IMR-90 (cell line): ENCODE data around the gene CIAO3. TPM values are rescaled to one million over a fixed set of nuclear protein-coding genes. Genes with fewer than 3 reads are reported as not detected.

Source experiments
- ATAC-seq: fragments of 200-7000 bp; cut with Tn5 transposase; 2 replicates; pipeline ENCODE4 v1.9.1; 2020; ENCODE audit warnings: low read depth, mild to moderate bottlenecking, moderate library complexity
- BruUV-seq: library from RNA; stranded (reverse); fragments of 400-500 nt; replicated peaks from 2 replicates; lab custom pipeline; 2021; lab: Mats Ljungman, UMichigan
- CTCF ChIA-PET: fragments of 300-600 bp; formaldehyde crosslinking; extraction: SDS; loops from one replicate; lab custom pipeline; 2021; ENCODE audit warnings: antibody characterized with exemption; lab: Yijun Ruan, JAX
- POLR2A ChIA-PET: fragments of 300-600 bp; sonication (Branson Sonifier 250); formaldehyde crosslinking; loops from one replicate; lab custom pipeline; 2022; ENCODE audit warnings: antibody characterized with exemption; ENCODE audit not compliant: unreplicated experiment; lab: Charles Lee
- DNase-seq: peaks from one replicate; pipeline ENCODE4 v3.0.0; 2013
- H2AFZ ChIP-seq: replicated peaks from 2 replicates; pipeline ENCODE3; 2013; ENCODE audit warnings: low read length, mild to moderate bottlenecking; ENCODE audit not compliant: poor library complexity
- H2AK5ac ChIP-seq: 2 replicates; pipeline ENCODE4 v1.6.1; 2013; ENCODE audit warnings: low read depth, low read length, inconsistent platforms
- H2AK9ac ChIP-seq: replicated peaks from 2 replicates; pipeline ENCODE3; 2013; ENCODE audit warnings: mild to moderate bottlenecking, low read depth, low read length, moderate library complexity; ENCODE audit not compliant: poor library complexity
- H2BK120ac ChIP-seq: 2 replicates; pipeline ENCODE4 v1.6.1; 2013; ENCODE audit warnings: low read depth, low read length, inconsistent platforms
- H2BK15ac ChIP-seq: 3 replicates; pipeline ENCODE4 v1.6.1; 2013; ENCODE audit warnings: low read depth, low read length, inconsistent platforms
- H2BK20ac ChIP-seq: 2 replicates; pipeline ENCODE4 v1.6.1; 2013; ENCODE audit warnings: low read depth, mild to moderate bottlenecking, inconsistent platforms, low read length, moderate library complexity
- H2BK5ac ChIP-seq: 2 replicates; pipeline ENCODE4 v1.6.1; 2013; ENCODE audit warnings: mild to moderate bottlenecking, low read depth, low read length, inconsistent platforms; ENCODE audit not compliant: poor library complexity, severe bottlenecking
- H3K14ac ChIP-seq: replicated peaks from 2 replicates; pipeline ENCODE4 v1.6.1; 2013; ENCODE audit warnings: low read depth, low read length, inconsistent platforms
- H3K18ac ChIP-seq: 2 replicates; pipeline ENCODE4 v1.6.1; 2013; ENCODE audit warnings: low read depth, low read length, control low read depth
- H3K23ac ChIP-seq: 2 replicates; pipeline ENCODE4 v1.6.1; 2013; ENCODE audit warnings: low read depth, low read length, inconsistent platforms
- H3K27ac ChIP-seq: 2 replicates; pipeline ENCODE4 v1.5.1; 2013; ENCODE audit warnings: mild to moderate bottlenecking, control low read depth, low read length; ENCODE audit not compliant: insufficient read depth
- H3K27me3 ChIP-seq: 2 replicates; pipeline ENCODE4 v1.6.1; 2013; ENCODE audit warnings: low read length; ENCODE audit not compliant: control insufficient read depth, insufficient read depth
- H3K36me3 ChIP-seq: 2 replicates; pipeline ENCODE4 v1.6.1; 2013; ENCODE audit warnings: low read length, mixed read lengths; ENCODE audit not compliant: control insufficient read depth, insufficient read depth
- H3K4ac ChIP-seq: 2 replicates; pipeline ENCODE4 v1.6.1; 2013; ENCODE audit warnings: low read depth, low read length, inconsistent platforms
- H3K4me1 ChIP-seq: 2 replicates; pipeline ENCODE4 v1.6.1; 2013; ENCODE audit warnings: low read length, mixed read lengths; ENCODE audit not compliant: control insufficient read depth, insufficient read depth
- H3K4me2 ChIP-seq: 2 replicates; pipeline ENCODE4 v1.6.1; 2013; ENCODE audit warnings: low read depth, mild to moderate bottlenecking, control low read depth, low read length, moderate library complexity
- H3K4me3 ChIP-seq: 2 replicates; pipeline ENCODE4 v1.5.1; 2013; ENCODE audit warnings: low read depth, mild to moderate bottlenecking, control low read depth, low read length, moderate library complexity; ENCODE audit not compliant: insufficient read depth
- H3K56ac ChIP-seq: 2 replicates; pipeline ENCODE4 v1.6.1; 2013; ENCODE audit warnings: low read length, inconsistent platforms; ENCODE audit not compliant: insufficient read depth; ENCODE audit errors: extremely low read depth
- H3K79me1 ChIP-seq, 2 experiments: 2 replicates each; pipeline ENCODE4 v1.6.1; 2013; ENCODE audit warnings: low read length in 2 of 2, inconsistent platforms in 1 of 2, low read depth in 1 of 2
- H3K9ac ChIP-seq: 2 replicates; pipeline ENCODE4 v1.6.1; 2013; ENCODE audit warnings: low read depth, low read length, control low read depth
- H3K9me1 ChIP-seq: 2 replicates; pipeline ENCODE4 v1.6.1; 2013; ENCODE audit warnings: low read length, inconsistent platforms; ENCODE audit not compliant: insufficient read depth
- H3K9me3 ChIP-seq: 2 replicates; pipeline ENCODE4 v1.6.1; 2013; ENCODE audit warnings: low read length; ENCODE audit not compliant: control insufficient read depth, insufficient read depth
- H4K20me1 ChIP-seq: 2 replicates; pipeline ENCODE4 v1.6.1; 2013; ENCODE audit warnings: low read length, inconsistent platforms; ENCODE audit not compliant: insufficient read depth
- H4K5ac ChIP-seq: 2 replicates; pipeline ENCODE4 v1.6.1; 2013; ENCODE audit warnings: mild to moderate bottlenecking, low read depth, low read length, control low read depth
- H4K8ac ChIP-seq, 2 experiments: 2 replicates each; pipeline ENCODE4 v1.6.1; 2013; ENCODE audit warnings: low read depth in 2 of 2, low read length in 2 of 2, control low read depth in 1 of 2, inconsistent platforms in 1 of 2
- H4K91ac ChIP-seq: 2 replicates; pipeline ENCODE4 v1.6.1; 2013; ENCODE audit warnings: low read depth, low read length, inconsistent platforms; ENCODE audit not compliant: insufficient read depth
- CTCF ChIP-seq: conservative IDR thresholded peaks from 2 replicates; pipeline ENCODE4 v1.5.1; 2012; ENCODE audit warnings: mild to moderate bottlenecking, low read depth, low read length, improper control_type of control experiment
- FOS ChIP-seq: fragments of 150-350 bp; IDR thresholded peaks from 2 replicates; pipeline ENCODE4 v1.6.1; 2016; ENCODE audit warnings: low read depth, low read length
- MAFK ChIP-seq: IDR thresholded peaks from 2 replicates; pipeline ENCODE4 v1.6.1; 2012; ENCODE audit warnings: low read depth, low read length, improper control_type of control experiment
- MAZ ChIP-seq: IDR thresholded peaks from 2 replicates; pipeline ENCODE4 v1.6.1; 2012; ENCODE audit warnings: low read depth, mild to moderate bottlenecking, low read length, improper control_type of control experiment, moderate library complexity, borderline replicate concordance
- RAD21 ChIP-seq: IDR thresholded peaks from 2 replicates; pipeline ENCODE4 v1.6.1; 2012; ENCODE audit warnings: low read length, improper control_type of control experiment
- RCOR1 ChIP-seq: IDR thresholded peaks from 2 replicates; pipeline ENCODE4 v1.6.1; 2012; ENCODE audit warnings: mild to moderate bottlenecking, low read length, improper control_type of control experiment; ENCODE audit not compliant: insufficient replicate concordance
- SMC3 ChIP-seq: fragments of 150-350 bp; IDR thresholded peaks from 2 replicates; pipeline ENCODE4 v1.6.1; 2016; ENCODE audit warnings: low read depth, mild to moderate bottlenecking, antibody characterized with exemption, low read length, moderate library complexity
- WGBS, 2 experiments: methylation state at CpG; one replicate each; pipeline versions ENCODE4 v1.1.5 to v1.1.7; 2013; ENCODE audit warnings: missing lambda C conversion rate in 2 of 2; ENCODE audit not compliant: insufficient read length in 1 of 2; ENCODE audit errors: extremely low coverage in 2 of 2; 5-methylcytosine and 5-hydroxymethylcytosine counted together
- dilution Hi-C: fragments of 300-500 bp; cut with HindIII; formaldehyde crosslinking; loops from one replicate; pipeline ENCODE4 v1.14.3; 2018; ENCODE audit warnings: low sequenced_read_pairs; ENCODE audit not compliant: unreplicated experiment
- in situ Hi-C: fragments of 300-500 bp; cut with MboI; formaldehyde crosslinking; loops from 3 replicates; pipeline ENCODE4 v1.14.3; 2019; ENCODE audit warnings: low sequenced_read_pairs, inconsistent platforms, mixed read lengths
- intact Hi-C: fragments of 100-400 bp; cut with micrococcal nuclease; formaldehyde crosslinking; loops from 2 replicates; pipeline ENCODE4 v1.10.0; 2022
- polyA plus RNA-seq, 3 experiments: library from polyadenylated mRNA; depleted of rRNA; stranded (reverse); fragments of >200 nt; gene quantifications; 2 replicates each; pipeline ENCODE4 v1.2.3, GENCODE V29; 2012; ENCODE audit warnings: low replicate concordance in 1 of 3
- total RNA-seq: library from RNA; depleted of rRNA; stranded (reverse); fragments of >200 nt; gene quantifications from 2 replicates; pipeline ENCODE4 v1.2.3, GENCODE V29; 2012

The CIAO3 gene
- total and polyA plus RNA-seq, 2 of the 4 experiments (the other 2 are of a cell fraction) = 17.0 to 20.2 TPM

- Histone ChIP-seq H4K5ac (no peak overlapping the region), H3K4me2 (no peak overlapping the region), H2BK120ac (no peak overlapping the region), H3K79me1 (no peaks in the 10 kb centered on the region), H4K91ac (no peak overlapping the region), H3K27me3 (no peaks in the 10 kb centered on the region; the same call in 1 of the 2 replicates), H4K8ac (no peak overlapping the region), H3K9me3 (no peaks in the 10 kb centered on the region), H2BK20ac (no peak overlapping the region), H3K9ac (no peak overlapping the region), H3K36me3 (no peaks in the 10 kb centered on the region), H3K4me1 (no peaks in the 10 kb centered on the region), H3K23ac (no peak overlapping the region), H3K27ac (no peak overlapping the region), H3K18ac (no peak overlapping the region), H2BK15ac (no peak overlapping the region), H3K14ac (no peak overlapping the region), H3K9me1 (no peaks in the 10 kb centered on the region), H3K56ac (no peak overlapping the region), H2BK5ac (no peak overlapping the region), H3K4ac (no peak overlapping the region), H2AK9ac (no peak overlapping the region), H4K20me1 (no peaks in the 10 kb centered on the region), H2AK5ac (no peak overlapping the region), H2AFZ (no peak overlapping the region), H3K4me3 (no peak overlapping the region)
- POLR2A ChIA-PET = no interaction called here
- TF ChIP-seq CTCF (peak; percentile 26; the same call in 1 of the 2 replicates), MAFK (no peak), FOS (no peak), SMC3 (0 out of 2 replicates have a peak, but pooled peaks have one; percentile 4), RAD21 (peak; percentile 35), RCOR1 (no peak), MAZ (no peak)
- dilution Hi-C loops (no loop called here), in situ Hi-C loops (no loop called here), intact Hi-C loops (no loop called here)
- BruUV-seq = no TSS peak
- CTCF ChIA-PET = no interaction called here
- WGBS, 2 experiments = no CpG with 5 or more reads among the region's 14 CpGs
- ATAC-seq (no peak), DNase-seq (no peak)
These were observed 4.9 kb upstream of the CIAO3 start for GRCh38 chr16:745739-746138.
